Activated CD4-positive, alpha-beta memory T cell treated with anti-CD3 and anti-CD28 coated beads for 36 hours (primary cell): ENCODE measurements around the gene NBDY. TPM values are rescaled to one million over a fixed set of nuclear protein-coding genes. Genes with fewer than 3 reads are reported as not detected.
"Not testable (repeated sequence)": the region's sequence is repeated elsewhere in the genome, so short reads cannot be mapped to it uniquely, and the experiment has no call there.

Source experiments
- CTCF ChIA-PET: fragments of 350-600 bp; sonication (Branson Sonifier 250); formaldehyde crosslinking; loops from one replicate; lab custom pipeline; 2021; ENCODE audit warnings: antibody characterized with exemption, inconsistent platforms; lab: Charles Lee
- POLR2A ChIA-PET: fragments of 350-600 bp; sonication (Branson Sonifier 250); formaldehyde crosslinking; loops from one replicate; lab custom pipeline; 2021; ENCODE audit warnings: antibody characterized with exemption; lab: Charles Lee
- DNase-seq: peaks from one replicate; pipeline ENCODE4 v3.0.0-alpha.2; 2020
- H3K27ac Mint-ChIP-seq: one replicate; pipeline ENCODE4 v1.8.0; 2021; ENCODE audit warnings: mixed read lengths
- H3K27me3 Mint-ChIP-seq: one replicate; pipeline ENCODE4 v1.8.0; 2021; ENCODE audit warnings: mixed read lengths
- H3K36me3 Mint-ChIP-seq: one replicate; pipeline ENCODE4 v1.8.0; 2021; ENCODE audit warnings: mixed read lengths
- H3K4me1 Mint-ChIP-seq: one replicate; pipeline ENCODE4 v1.8.0; 2021; ENCODE audit warnings: low read depth, mixed read lengths
- H3K4me3 Mint-ChIP-seq: one replicate; pipeline ENCODE4 v1.8.0; 2021; ENCODE audit warnings: mild to moderate bottlenecking, mixed read lengths
- H3K9me3 Mint-ChIP-seq: one replicate; pipeline ENCODE4 v1.8.0; 2021; ENCODE audit warnings: mixed read lengths
- intact Hi-C: fragments of 100-400 bp; cut with micrococcal nuclease; formaldehyde crosslinking; loops from one replicate; pipeline ENCODE4 v1.15.1; 2023
- total RNA-seq, 2 experiments: library from RNA; stranded (reverse); gene quantifications; one replicate each; pipeline ENCODE4 v1.2.3, GENCODE V29; 2021

The NBDY gene
- total RNA-seq, 2 experiments from 2014 or later = 45.1 to 50.0 TPM

GRCh38 chrX:56780681-56781649 is 51.9 kb downstream of the NBDY start:
- H3K4me3 Mint-ChIP-seq, H3K9me3 Mint-ChIP-seq, POLR2A ChIA-PET, H3K27me3 Mint-ChIP-seq, intact Hi-C loops, H3K36me3 Mint-ChIP-seq, CTCF ChIA-PET, DNase-seq: not testable (repeated sequence)
- Mint-ChIP-seq H3K4me1 (peaks cover 20% of the 10 kb centered on the region), H3K27ac (peak overlapping the region; percentile 33)

DNA sequence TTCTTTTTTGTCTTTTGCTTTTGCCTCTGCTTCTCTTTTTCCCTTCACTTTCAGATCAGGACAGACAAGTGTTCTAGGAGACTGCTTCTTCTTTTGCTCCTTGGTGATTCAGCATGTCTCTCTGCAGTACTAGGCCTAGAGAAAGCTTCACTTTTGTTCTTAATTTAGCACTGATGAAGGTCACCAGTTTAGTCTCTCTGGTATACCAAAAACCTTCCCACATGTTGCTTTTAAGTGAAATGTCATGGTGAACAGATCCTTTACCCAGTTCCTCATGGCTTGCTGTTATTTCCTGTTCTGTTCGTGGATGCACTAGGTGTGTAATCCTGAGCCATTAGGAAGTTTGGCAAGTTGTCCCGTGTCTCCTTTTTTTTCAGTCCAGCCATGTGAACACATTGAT is 53.3 kb downstream of the NBDY start:
- Mint-ChIP-seq H3K9me3 (no peaks in the 10 kb centered on the region), H3K27ac (peak overlapping the region; percentile 68), H3K36me3 (no peaks in the 10 kb centered on the region), H3K4me1 (peaks cover 27% of the 10 kb centered on the region), H3K4me3 (no peak overlapping the region), H3K27me3 (no peaks in the 10 kb centered on the region)
- ChIA-PET POLR2A (no interaction called here), CTCF (no interaction called here)
- intact Hi-C loops = no loop called here
- no peak for DNase-seq

DNA sequence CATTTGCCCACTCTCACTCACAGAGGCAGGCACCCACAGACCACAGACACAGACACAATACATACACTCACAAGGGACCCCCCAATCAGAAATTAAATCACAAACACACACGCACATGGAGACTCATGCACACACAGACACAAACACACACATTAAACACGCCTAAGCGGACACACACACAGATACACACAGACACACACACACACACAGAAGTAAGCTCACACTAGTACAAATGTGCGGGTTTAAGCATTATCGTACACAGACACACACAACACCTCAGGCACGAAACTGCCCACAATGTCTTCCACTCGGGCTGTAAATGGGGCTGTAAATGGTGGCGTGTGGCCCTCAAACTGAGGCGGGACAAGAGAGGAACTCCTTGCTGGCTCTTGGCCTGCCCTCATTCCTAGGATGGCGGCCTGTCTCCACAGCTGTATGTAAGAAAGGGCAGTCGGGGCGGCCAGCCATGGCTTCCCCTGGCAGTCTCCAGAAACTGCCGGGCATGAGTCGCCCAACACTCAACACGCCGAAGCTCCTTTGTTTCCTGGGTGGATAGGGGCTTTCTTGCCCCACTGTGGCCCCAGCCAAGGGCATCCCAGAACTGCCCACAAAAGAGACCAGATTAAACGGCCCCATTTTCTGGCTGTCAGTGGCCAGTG is 53.9 kb downstream of the NBDY start:
- intact Hi-C loops = no loop called here
- Mint-ChIP-seq H3K9me3 (no peaks in the 10 kb centered on the region), H3K4me1 (peaks cover 27% of the 10 kb centered on the region), H3K36me3 (no peaks in the 10 kb centered on the region), H3K27me3 (no peaks in the 10 kb centered on the region), H3K4me3 (no peak overlapping the region), H3K27ac (peak overlapping the region; percentile 8)
- POLR2A ChIA-PET = no interaction called here
- DNase-seq = no peak
- CTCF ChIA-PET = no interaction called here

GRCh38 chrX:56783450-56783831 is 54.4 kb downstream of the NBDY start:
- Mint-ChIP-seq H3K4me3 (no peak overlapping the region), H3K27ac (no peak overlapping the region), H3K27me3 (no peaks in the 10 kb centered on the region), H3K4me1 (peaks cover 27% of the 10 kb centered on the region), H3K9me3 (no peaks in the 10 kb centered on the region), H3K36me3 (no peaks in the 10 kb centered on the region)
- ChIA-PET CTCF (no interaction called here), POLR2A (no interaction called here)
- DNase-seq = no peak
- intact Hi-C loops = no loop called here

- no peak for DNase-seq
- Mint-ChIP-seq H3K27ac (no peak overlapping the region), H3K36me3 (no peaks in the 10 kb centered on the region), H3K4me3 (no peak overlapping the region), H3K27me3 (no peaks in the 10 kb centered on the region), H3K9me3 (no peaks in the 10 kb centered on the region), H3K4me1 (peaks cover 27% of the 10 kb centered on the region)
- POLR2A ChIA-PET = no interaction called here
- CTCF ChIA-PET = no interaction called here
- intact Hi-C loops = no loop called here
Observed at GRCh38 chrX:56783996-56784620, 55.1 kb downstream of the NBDY start.

DNA sequence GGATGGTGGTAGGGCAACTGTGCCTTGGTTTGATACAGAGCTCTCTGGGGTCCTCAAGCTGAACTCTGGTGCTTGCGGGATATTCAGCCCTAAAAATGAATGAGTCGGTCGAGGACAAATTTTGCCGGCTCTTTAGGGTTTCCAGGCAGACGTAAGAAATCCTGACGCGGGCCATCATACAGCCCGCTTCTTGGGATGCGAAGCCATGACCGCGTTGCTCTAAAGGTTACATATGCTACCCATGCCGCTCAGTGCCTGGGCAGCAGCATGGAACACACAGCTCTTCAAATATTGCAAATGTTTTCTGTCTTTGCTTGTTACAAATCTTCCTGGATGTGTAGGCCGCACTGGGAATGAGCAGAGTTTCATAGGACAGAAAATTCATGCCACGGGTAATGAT is 55.6 kb downstream of the NBDY start:
- Mint-ChIP-seq H3K36me3 (no peaks in the 10 kb centered on the region), H3K9me3 (no peaks in the 10 kb centered on the region), H3K4me1 (peaks cover 27% of the 10 kb centered on the region), H3K4me3 (no peak overlapping the region), H3K27me3 (no peaks in the 10 kb centered on the region), H3K27ac (no peak overlapping the region)
- POLR2A ChIA-PET = no interaction called here
- no peak for DNase-seq
- CTCF ChIA-PET = no interaction called here
- intact Hi-C loops = no loop called here

- H3K27me3 Mint-ChIP-seq = no peaks in the 10 kb centered on the region
- H3K9me3 Mint-ChIP-seq = no peaks in the 10 kb centered on the region
- CTCF ChIA-PET = no interaction called here
- POLR2A ChIA-PET = no interaction called here
- no peak overlapping the region for H3K4me3 Mint-ChIP-seq
- no peaks in the 10 kb centered on the region for H3K36me3 Mint-ChIP-seq
- DNase-seq = no peak
- peaks cover 27% of the 10 kb centered on the region for H3K4me1 Mint-ChIP-seq
- intact Hi-C loops = no loop called here
- no peak overlapping the region for H3K27ac Mint-ChIP-seq
Observed at GRCh38 chrX:56785442-56785841, 56.4 kb downstream of the NBDY start.

- H3K27ac Mint-ChIP-seq = no peak overlapping the region
- intact Hi-C loops = no loop called here
- H3K9me3 Mint-ChIP-seq = no peaks in the 10 kb centered on the region
- CTCF ChIA-PET = no interaction called here
- H3K4me3 Mint-ChIP-seq = no peak overlapping the region
- H3K36me3 Mint-ChIP-seq = no peaks in the 10 kb centered on the region
- DNase-seq = no peak
- H3K27me3 Mint-ChIP-seq = no peaks in the 10 kb centered on the region
- POLR2A ChIA-PET = no interaction called here
- H3K4me1 Mint-ChIP-seq = peaks cover 18% of the 10 kb centered on the region
Observed at GRCh38 chrX:56786889-56787733, 58.1 kb downstream of the NBDY start.

DNA sequence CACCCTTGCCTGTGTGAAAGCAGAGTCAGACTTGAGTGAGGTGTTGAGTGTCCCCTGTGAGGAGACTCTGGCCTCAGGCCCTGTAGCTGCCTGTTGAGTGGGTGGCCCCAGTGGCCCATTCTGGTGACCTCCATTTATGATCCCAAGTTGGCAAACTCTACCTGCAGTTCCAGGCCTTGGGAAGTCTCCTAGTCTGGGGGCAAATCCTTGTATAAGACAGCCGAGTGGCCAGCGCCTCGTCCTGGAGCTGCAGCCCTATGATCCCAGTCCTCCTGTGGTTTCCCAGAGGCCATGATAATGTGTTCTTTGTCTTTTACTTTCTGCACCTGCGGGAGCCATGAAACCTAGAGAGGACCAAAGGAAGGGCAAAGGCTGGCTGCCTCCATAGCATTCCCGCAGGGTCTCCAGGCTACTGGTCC is 58.7 kb downstream of the NBDY start:
- ChIA-PET POLR2A (no interaction called here), CTCF (no interaction called here)
- Mint-ChIP-seq H3K36me3 (no peaks in the 10 kb centered on the region), H3K4me1 (peaks cover 15% of the 10 kb centered on the region), H3K27me3 (no peaks in the 10 kb centered on the region), H3K4me3 (no peak overlapping the region), H3K9me3 (no peaks in the 10 kb centered on the region), H3K27ac (no peak overlapping the region)
- no peak for DNase-seq
- intact Hi-C loops = no loop called here

DNA sequence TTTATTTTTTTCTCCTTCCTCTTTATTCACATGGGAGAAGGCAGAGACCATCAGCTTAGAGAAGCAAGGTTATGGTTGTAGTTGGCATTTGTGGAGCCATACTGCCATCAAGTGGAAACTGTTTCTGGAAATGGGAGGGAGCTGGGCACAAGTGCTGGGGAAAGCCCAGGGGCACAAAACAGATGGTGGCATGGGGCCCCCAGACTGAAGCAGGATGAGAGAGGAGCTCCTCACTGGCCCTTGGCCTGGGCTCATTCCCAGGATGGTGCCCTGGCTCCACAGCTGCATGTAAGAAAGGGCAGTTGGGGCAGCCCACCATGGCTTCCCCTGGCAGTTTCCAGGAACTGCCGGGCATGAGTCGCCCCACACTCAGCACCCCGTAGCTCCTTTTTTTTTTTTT is 59.2 kb downstream of the NBDY start:
- H3K36me3 Mint-ChIP-seq = no peaks in the 10 kb centered on the region
- CTCF ChIA-PET = no interaction called here
- POLR2A ChIA-PET = no interaction called here
- H3K4me1 Mint-ChIP-seq = peaks cover 14% of the 10 kb centered on the region
- intact Hi-C loops = no loop called here
- DNase-seq = no peak
- no peak overlapping the region for H3K4me3 Mint-ChIP-seq
- H3K9me3 Mint-ChIP-seq = no peaks in the 10 kb centered on the region
- no peaks in the 10 kb centered on the region for H3K27me3 Mint-ChIP-seq
- H3K27ac Mint-ChIP-seq = no peak overlapping the region

DNA sequence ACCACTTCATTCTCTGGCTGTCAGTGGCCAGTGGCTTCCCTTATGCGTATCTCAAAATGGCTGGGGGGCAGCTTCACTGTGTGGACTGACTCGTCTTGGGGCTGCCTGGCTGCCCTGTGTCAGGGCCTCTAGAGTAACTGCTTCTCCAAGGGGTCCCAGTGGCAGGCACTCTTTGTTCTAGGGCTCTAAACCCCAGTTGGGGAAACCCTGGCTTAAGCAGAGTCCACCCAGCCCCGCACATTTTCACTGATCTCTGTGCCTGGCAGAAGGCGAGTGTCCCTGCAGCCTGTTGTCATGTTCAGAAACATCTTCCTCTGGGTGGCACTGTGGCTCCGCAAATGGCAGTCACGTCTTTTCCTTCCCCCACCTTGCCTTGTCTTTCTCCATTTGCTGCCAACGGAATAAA is 59.7 kb downstream of the NBDY start:
- Mint-ChIP-seq H3K27me3 (no peaks in the 10 kb centered on the region), H3K4me1 (peaks cover 14% of the 10 kb centered on the region), H3K36me3 (no peaks in the 10 kb centered on the region), H3K4me3 (no peak overlapping the region), H3K9me3 (no peaks in the 10 kb centered on the region), H3K27ac (no peak overlapping the region)
- ChIA-PET CTCF (no interaction called here), POLR2A (no interaction called here)
- intact Hi-C loops = no loop called here
- DNase-seq = no peak
